K562 (cell line): ENCODE results near the gene CD46. TPM values are rescaled to one million over a fixed set of nuclear protein-coding genes. Genes with fewer than 3 reads are reported as not detected.
A peak's percentile ranks its signal among the peaks of the same experiment; 100 is the strongest.

Source experiments
- BRD9 ChIP-seq: fragments of 450-650 bp; IDR thresholded peaks from 2 replicates; pipeline ENCODE4 v1.6.1; 2018; ENCODE audit warnings: low read depth; ENCODE audit not compliant: partially characterized antibody
- ELF1 ChIP-seq: fragments of 200-800 bp; sonication (Bioruptor generic); IDR thresholded peaks from 2 replicates; pipeline ENCODE4 v1.6.1; 2016; ENCODE audit warnings: missing genetic modification characterization, missing compliant biosample characterization
- FOXP1 ChIP-seq: sonication (generic); formaldehyde crosslinking; IDR thresholded peaks from 2 replicates; pipeline ENCODE4 v1.8.0; 2022; ENCODE audit warnings: mild to moderate bottlenecking, missing genetic modification reagents
- MAZ ChIP-seq, 2 experiments: fragments of 450-650 bp in 1 of 2; sonication (generic) in 1 of 2; formaldehyde crosslinking; IDR thresholded peaks in 1 of 2; conservative IDR thresholded peaks in 1 of 2; 2 replicates each; pipeline versions ENCODE4 v1.4.0 to v1.5.0; 2020; ENCODE audit warnings: mild to moderate bottlenecking in 1 of 2, missing genetic modification reagents in 1 of 2
- ZNF318 ChIP-seq, 2 experiments: fragments of 450-650 bp; IDR thresholded peaks; 2 replicates each; pipeline ENCODE4 v1.6.1; 2016; ENCODE audit warnings: mild to moderate bottlenecking in 2 of 2, borderline replicate concordance in 1 of 2, low read depth in 1 of 2, moderate library complexity in 1 of 2
- ZSCAN29 ChIP-seq: fragments of 450-650 bp; IDR thresholded peaks from 2 replicates; pipeline ENCODE4 v1.6.1; 2017
- polyA plus RNA-seq, 8 experiments: library from polyadenylated mRNA; depleted of rRNA in 4 of 8; stranded (reverse) in 5 of 8; unstranded in 3 of 8; fragments of >200 nt; fragmentation: Nextera tagmentation in 2 of 8; fragmentation: Illumina TruSeq in 1 of 8; extraction: Ambion mirVana in 2 of 8; extraction: Trizol in 1 of 8; gene quantifications; 2 replicates each; pipeline versions ENCODE4 v1.2.1 to v1.2.3, GENCODE V29; 2011 to 2014; ENCODE audit warnings: inconsistent platforms in 1 of 8, missing spikeins in 1 of 8
- total RNA-seq, 7 experiments: library from RNA; depleted of rRNA in 6 of 7; stranded (reverse); fragments of >200 nt in 6 of 7; fragmentation: Illumina TruSeq in 2 of 7; extraction: Trizol in 2 of 7; gene quantifications; 2 replicates each; pipeline versions ENCODE4 v1.2.1 to v1.2.3, GENCODE V29; 2011 to 2021; ENCODE audit warnings: low replicate concordance in 1 of 7
- TF ChIP-seq, protein P1 (sequence below): fragments of 250-450 bp; sonication (Bioruptor Pico); IDR thresholded peaks from 2 replicates; pipeline ENCODE4 v1.5.0; 2021

CD46 gene
- total and polyA plus RNA-seq, 9 of the 15 experiments (the other 6 are each of a cell fraction or from before 2014, with no cell fraction given), result 87.9 to 374 (median 156) TPM

GRCh38 chr1:207805841-207806421 is 54.1 kb downstream of the CD46 start (continued):
- TF ChIP-seq, protein P1, sequence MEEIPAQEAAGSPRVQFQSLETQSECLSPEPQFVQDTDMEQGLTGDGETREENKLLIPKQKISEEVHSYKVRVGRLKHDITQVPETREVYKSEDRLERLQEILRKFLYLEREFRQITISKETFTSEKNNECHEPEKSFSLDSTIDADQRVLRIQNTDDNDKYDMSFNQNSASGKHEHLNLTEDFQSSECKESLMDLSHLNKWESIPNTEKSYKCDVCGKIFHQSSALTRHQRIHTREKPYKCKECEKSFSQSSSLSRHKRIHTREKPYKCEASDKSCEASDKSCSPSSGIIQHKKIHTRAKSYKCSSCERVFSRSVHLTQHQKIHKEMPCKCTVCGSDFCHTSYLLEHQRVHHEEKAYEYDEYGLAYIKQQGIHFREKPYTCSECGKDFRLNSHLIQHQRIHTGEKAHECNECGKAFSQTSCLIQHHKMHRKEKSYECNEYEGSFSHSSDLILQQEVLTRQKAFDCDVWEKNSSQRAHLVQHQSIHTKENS (CRISPR knock-in tag), result no peak
- TF ChIP-seq ZNF318 (IDR thresholded peaks at IDR 0.05; ENCODE audit: borderline replicate concordance in 1 of 2, low read depth in 1 of 2) (0 out of 4 replicates have a peak, but pooled peaks of 1 of the 2 experiments have one; percentile 20), FOXP1 (CRISPR knock-in tag) (no peak), ELF1 (tag) (0 out of 2 replicates have a peak, but pooled peaks have one; percentile 7), MAZ (CRISPR knock-in tag; conservative IDR thresholded peaks at IDR 0.05 in 1 of 2, IDR thresholded peaks at IDR 0.05 in 1 of 2) (peak in 1 of 2 experiments; percentile 45; a peak in 1 of 4 replicates), BRD9 (peak; percentile 56), ZSCAN29 (no peak)
